A673 (cell line): ENCODE measurements around the gene RNF128. TPM values are rescaled to one million over a fixed set of nuclear protein-coding genes. Genes with fewer than 3 reads are reported as not detected.

Experiments
- BruUV-seq: library from RNA; stranded (reverse); fragments of 400-500 nt; replicated peaks from 2 replicates; lab custom pipeline; 2021; lab: Mats Ljungman, UMichigan
- CTCF ChIA-PET: fragments of 300-600 bp; sonication (Branson Sonifier 250); formaldehyde crosslinking; loops from one replicate; lab custom pipeline; 2022; ENCODE audit warnings: antibody characterized with exemption; lab: Charles Lee
- POLR2A ChIA-PET: fragments of 300-600 bp; sonication (Branson Sonifier 250); formaldehyde crosslinking; loops from one replicate; lab custom pipeline; 2022; ENCODE audit warnings: antibody characterized with exemption; ENCODE audit not compliant: low non-redundant PET; lab: Charles Lee
- DNase-seq: peaks from one replicate; pipeline ENCODE4 v3.0.0-alpha.2; 2015; ENCODE audit warnings: low spot score
- H3K27ac ChIP-seq: fragments of 200-600 bp; sonication (generic); 2 replicates; pipeline ENCODE4 v1.5.1; 2016; ENCODE audit warnings: mixed run types, low read depth, mild to moderate bottlenecking, mixed read lengths, antibody characterized with exemption, low read length; ENCODE audit not compliant: poor library complexity, severe bottlenecking
- H3K27me3 ChIP-seq: fragments of 200-600 bp; sonication (generic); replicated peaks from 2 replicates; pipeline ENCODE4 v1.6.1; 2017; ENCODE audit warnings: mixed run types, low read depth, mild to moderate bottlenecking, mixed read lengths, antibody characterized with exemption, low read length; ENCODE audit not compliant: insufficient read depth, poor library complexity
- H3K36me3 ChIP-seq: fragments of 200-600 bp; sonication (generic); 2 replicates; pipeline ENCODE4 v1.6.1; 2016; ENCODE audit warnings: mixed run types, mild to moderate bottlenecking, mixed read lengths, antibody characterized with exemption, low read length; ENCODE audit not compliant: insufficient read depth, poor library complexity, severe bottlenecking
- H3K4me1 ChIP-seq: fragments of 200-600 bp; sonication (generic); 2 replicates; pipeline ENCODE4 v1.6.1; 2017; ENCODE audit warnings: mixed run types, mild to moderate bottlenecking, mixed read lengths, antibody characterized with exemption, low read length; ENCODE audit not compliant: insufficient read depth, poor library complexity, severe bottlenecking
- H3K4me3 ChIP-seq: fragments of 200-600 bp; sonication (generic); 2 replicates; pipeline ENCODE4 v1.5.1; 2016; ENCODE audit warnings: low read depth, mixed run types, mild to moderate bottlenecking, mixed read lengths, low read length; ENCODE audit not compliant: poor library complexity, severe bottlenecking
- H3K9me3 ChIP-seq: fragments of 200-600 bp; sonication (generic); 2 replicates; pipeline ENCODE4 v1.6.1; 2016; ENCODE audit warnings: mixed run types, low read depth, mild to moderate bottlenecking, mixed read lengths, antibody characterized with exemption, low read length; ENCODE audit not compliant: poor library complexity, severe bottlenecking
- EZH2 ChIP-seq: fragments of 200-600 bp; sonication (generic); IDR thresholded peaks from 2 replicates; pipeline ENCODE4 v1.6.1; 2017; ENCODE audit warnings: borderline replicate concordance, low read depth, mild to moderate bottlenecking, mixed read lengths, antibody characterized with exemption, low read length; ENCODE audit not compliant: poor library complexity, severe bottlenecking
- intact Hi-C: fragments of 100-400 bp; cut with micrococcal nuclease; formaldehyde crosslinking; loops from one replicate; pipeline ENCODE4 v1.10.0; 2022; ENCODE audit not compliant: unreplicated experiment
- total RNA-seq: library from RNA; stranded (reverse); gene quantifications from 2 replicates; pipeline ENCODE4 v1.2.3, GENCODE V29; 2021
- TF ChIP-seq, protein P1 (sequence below): fragments of 300-800, 200-600 bp; sonication (generic); conservative IDR thresholded peaks from 2 replicates; pipeline ENCODE4 v1.5.1; 2017; ENCODE audit warnings: low read depth, mild to moderate bottlenecking, antibody characterized with exemption, low read length, moderate library complexity, mixed read lengths

Gene RNF128
- total RNA-seq, 1 experiment from 2014 or later, result not detected

DNA sequence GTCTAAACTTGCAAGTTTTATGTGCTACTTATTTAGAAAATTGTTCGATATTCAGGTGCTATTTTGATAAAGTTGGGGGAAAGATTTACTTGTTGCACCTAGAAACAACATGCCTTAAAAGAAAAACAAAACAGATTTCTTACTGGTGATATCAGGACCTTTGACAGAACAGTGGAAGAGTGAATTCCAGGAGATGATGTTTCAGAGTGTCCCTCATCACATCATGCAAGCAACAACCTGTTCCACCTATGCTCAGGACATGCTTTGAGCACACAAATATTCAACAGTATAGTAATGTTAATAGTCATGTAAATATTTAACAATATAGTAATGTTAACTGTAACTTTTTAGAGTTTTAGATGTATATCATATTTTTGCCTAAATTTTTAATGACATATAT, 23.9 kb upstream of the RNF128 start:
- no peaks in the 10 kb centered on the region for H3K4me1 ChIP-seq
- TF ChIP-seq, protein P1, sequence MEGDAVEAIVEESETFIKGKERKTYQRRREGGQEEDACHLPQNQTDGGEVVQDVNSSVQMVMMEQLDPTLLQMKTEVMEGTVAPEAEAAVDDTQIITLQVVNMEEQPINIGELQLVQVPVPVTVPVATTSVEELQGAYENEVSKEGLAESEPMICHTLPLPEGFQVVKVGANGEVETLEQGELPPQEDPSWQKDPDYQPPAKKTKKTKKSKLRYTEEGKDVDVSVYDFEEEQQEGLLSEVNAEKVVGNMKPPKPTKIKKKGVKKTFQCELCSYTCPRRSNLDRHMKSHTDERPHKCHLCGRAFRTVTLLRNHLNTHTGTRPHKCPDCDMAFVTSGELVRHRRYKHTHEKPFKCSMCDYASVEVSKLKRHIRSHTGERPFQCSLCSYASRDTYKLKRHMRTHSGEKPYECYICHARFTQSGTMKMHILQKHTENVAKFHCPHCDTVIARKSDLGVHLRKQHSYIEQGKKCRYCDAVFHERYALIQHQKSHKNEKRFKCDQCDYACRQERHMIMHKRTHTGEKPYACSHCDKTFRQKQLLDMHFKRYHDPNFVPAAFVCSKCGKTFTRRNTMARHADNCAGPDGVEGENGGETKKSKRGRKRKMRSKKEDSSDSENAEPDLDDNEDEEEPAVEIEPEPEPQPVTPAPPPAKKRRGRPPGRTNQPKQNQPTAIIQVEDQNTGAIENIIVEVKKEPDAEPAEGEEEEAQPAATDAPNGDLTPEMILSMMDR, result no peak
- no peak for TF ChIP-seq EZH2
- no peak overlapping the region for H3K27ac ChIP-seq
- no TSS peak for BruUV-seq
- DNase-seq, result no peak
- POLR2A ChIA-PET, result no interaction called here
- no peaks in the 10 kb centered on the region for H3K36me3 ChIP-seq
- H3K27me3 ChIP-seq, result no peaks in the 10 kb centered on the region
- intact Hi-C loops, result no loop called here
- CTCF ChIA-PET, result no interaction called here
- H3K9me3 ChIP-seq, result no peaks in the 10 kb centered on the region
- no peak overlapping the region for H3K4me3 ChIP-seq

DNA sequence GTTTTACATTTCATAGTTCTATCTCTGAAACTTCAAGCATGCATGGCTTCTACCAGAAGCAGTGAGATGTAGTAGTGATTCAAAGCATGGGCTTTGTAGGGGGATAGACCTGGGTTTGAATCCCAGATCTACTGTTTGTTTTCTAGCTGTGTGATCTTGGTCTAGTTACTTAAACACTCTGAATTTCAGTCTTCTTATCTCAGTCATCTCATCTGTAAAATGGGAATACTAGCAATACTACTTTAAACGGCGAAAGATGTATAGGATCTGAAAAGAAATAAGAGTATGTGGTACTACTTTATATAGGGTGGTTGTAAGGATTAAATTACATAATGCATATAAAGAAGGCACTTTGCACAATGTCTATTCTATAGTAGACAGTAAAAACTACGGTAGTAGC, 20.0 kb upstream of the RNF128 start:
- no peak for DNase-seq
- H3K36me3 ChIP-seq, result no peaks in the 10 kb centered on the region
- no peaks in the 10 kb centered on the region for H3K4me1 ChIP-seq
- H3K27me3 ChIP-seq, result no peaks in the 10 kb centered on the region
- TF ChIP-seq, protein P1, result no peak
- TF ChIP-seq EZH2, result no peak
- no peak overlapping the region for H3K27ac ChIP-seq
- ChIA-PET CTCF (no interaction called here), POLR2A (no interaction called here)
- no peaks in the 10 kb centered on the region for H3K9me3 ChIP-seq
- no peak overlapping the region for H3K4me3 ChIP-seq
- intact Hi-C loops, result no loop called here
- BruUV-seq, result no TSS peak

DNA sequence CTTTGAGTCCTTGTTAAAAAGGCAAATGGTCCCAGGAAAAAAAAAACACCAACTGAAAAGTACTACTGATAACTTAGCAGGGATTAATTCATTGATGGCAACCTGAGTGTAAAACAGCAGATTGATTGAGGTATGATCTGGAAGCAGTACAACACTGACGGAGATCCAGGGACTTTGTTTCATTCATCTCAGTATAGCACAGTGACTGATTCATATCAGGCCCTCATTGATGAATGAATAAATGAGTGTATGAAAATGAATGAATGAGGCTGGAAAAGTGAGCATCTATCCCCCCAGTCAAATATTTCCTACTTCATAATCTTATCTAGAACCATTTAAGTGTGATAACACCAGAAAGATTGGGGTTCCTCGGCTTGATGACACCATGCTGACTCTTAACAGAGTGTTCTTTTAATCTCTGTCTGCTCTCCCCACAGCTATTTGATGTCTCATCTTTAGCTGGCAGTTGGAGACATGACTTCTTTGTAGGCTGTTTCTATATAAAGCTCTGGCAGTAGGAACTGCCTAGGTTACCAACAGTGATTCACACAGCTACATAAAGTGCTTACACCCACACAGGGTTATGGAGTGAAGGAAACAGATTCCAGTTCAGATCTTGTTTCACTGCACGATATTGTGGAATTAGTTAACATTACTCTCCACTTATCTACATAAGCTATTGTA, 18.6 kb upstream of the RNF128 start:
- Histone ChIP-seq H3K36me3 (no peaks in the 10 kb centered on the region), H3K4me1 (no peaks in the 10 kb centered on the region), H3K27me3 (no peaks in the 10 kb centered on the region), H3K9me3 (no peaks in the 10 kb centered on the region), H3K4me3 (no peak overlapping the region), H3K27ac (no peak overlapping the region)
- no TSS peak for BruUV-seq
- peak; percentile 7 for DNase-seq
- CTCF ChIA-PET, result no interaction called here
- POLR2A ChIA-PET, result no interaction called here
- TF ChIP-seq EZH2, result no peak
- TF ChIP-seq, protein P1, result no peak
- intact Hi-C loops, result no loop called here
